Nephron progenitor cell (in vitro differentiated cells): ENCODE measurements around the gene NLGN3.

ENCODE experiments used
- DNase-seq: peaks from one replicate; pipeline ENCODE4 v3.0.0; 2021
- H3K27ac Mint-ChIP-seq: 2 replicates; pipeline ENCODE4 v1.8.0; 2021; ENCODE audit warnings: mild to moderate bottlenecking, moderate library complexity, mixed read lengths
- H3K27me3 Mint-ChIP-seq: 2 replicates; pipeline ENCODE4 v1.8.0; 2021; ENCODE audit warnings: mild to moderate bottlenecking, low read depth, mixed read lengths; ENCODE audit not compliant: poor library complexity
- H3K36me3 Mint-ChIP-seq: 2 replicates; pipeline ENCODE4 v1.8.0; 2021; ENCODE audit warnings: low read depth, mixed read lengths
- H3K4me1 Mint-ChIP-seq: 2 replicates; pipeline ENCODE4 v1.8.0; 2021; ENCODE audit warnings: mixed read lengths
- H3K4me3 Mint-ChIP-seq: 2 replicates; pipeline ENCODE4 v1.8.0; 2021; ENCODE audit warnings: mild to moderate bottlenecking, moderate library complexity, mixed read lengths
- H3K9me3 Mint-ChIP-seq: 2 replicates; pipeline ENCODE4 v1.8.0; 2021; ENCODE audit warnings: mild to moderate bottlenecking, moderate library complexity, mixed read lengths
- TF ChIP-seq, protein P1 (sequence below): fragments of 200-600 bp; sonication (generic); IDR thresholded peaks from 2 replicates; pipeline ENCODE4 v1.5.0; 2021; ENCODE audit warnings: antibody characterized with exemption

Gene NLGN3

DNA sequence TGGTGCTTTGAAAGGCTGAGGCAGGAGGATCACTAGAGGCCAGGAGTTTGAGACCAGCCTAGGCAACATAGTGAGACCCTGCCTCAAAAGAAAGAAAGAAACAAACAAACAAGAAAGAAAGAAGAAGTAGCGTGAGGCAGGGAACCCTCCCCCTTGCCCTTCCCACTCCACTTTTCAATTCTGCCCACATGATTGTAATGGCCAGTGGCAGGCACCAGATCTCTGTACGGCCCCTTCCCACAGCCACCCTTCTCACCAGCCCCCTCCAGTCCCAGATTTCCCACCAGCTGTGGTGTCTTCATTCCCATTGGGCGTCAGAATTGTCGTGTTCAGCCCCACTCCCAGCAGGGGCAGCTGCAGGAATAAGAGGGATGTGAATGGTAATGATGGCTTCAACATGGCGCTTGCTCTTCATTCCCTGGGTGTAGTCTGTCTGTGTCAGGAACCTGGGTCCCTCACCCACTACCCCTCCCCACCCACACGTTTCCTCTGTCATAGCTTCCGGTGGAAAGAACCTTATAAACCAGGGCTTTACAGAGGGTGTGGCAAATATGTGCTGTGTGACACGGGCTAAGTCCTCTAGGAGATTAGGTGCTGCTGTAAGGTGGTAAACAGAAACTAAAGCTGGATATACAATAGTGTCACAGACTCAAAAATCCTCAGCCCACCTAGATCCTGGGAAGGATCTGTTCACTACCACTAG, 33.3 kb upstream of the NLGN3 start, which contains the start of gene IL2RG:
Gene IL2RG, minus strand, starts transcription at position 437 of the 703 bp plus-strand sequence. Its CDS starts 38 bp downstream, at position 399.
- peaks cover 68% of the 10 kb centered on the region for H3K9me3 Mint-ChIP-seq
- H3K36me3 Mint-ChIP-seq: no peaks in the 10 kb centered on the region
- peaks cover 3% of the 10 kb centered on the region for H3K27me3 Mint-ChIP-seq
- TF ChIP-seq, protein P1, sequence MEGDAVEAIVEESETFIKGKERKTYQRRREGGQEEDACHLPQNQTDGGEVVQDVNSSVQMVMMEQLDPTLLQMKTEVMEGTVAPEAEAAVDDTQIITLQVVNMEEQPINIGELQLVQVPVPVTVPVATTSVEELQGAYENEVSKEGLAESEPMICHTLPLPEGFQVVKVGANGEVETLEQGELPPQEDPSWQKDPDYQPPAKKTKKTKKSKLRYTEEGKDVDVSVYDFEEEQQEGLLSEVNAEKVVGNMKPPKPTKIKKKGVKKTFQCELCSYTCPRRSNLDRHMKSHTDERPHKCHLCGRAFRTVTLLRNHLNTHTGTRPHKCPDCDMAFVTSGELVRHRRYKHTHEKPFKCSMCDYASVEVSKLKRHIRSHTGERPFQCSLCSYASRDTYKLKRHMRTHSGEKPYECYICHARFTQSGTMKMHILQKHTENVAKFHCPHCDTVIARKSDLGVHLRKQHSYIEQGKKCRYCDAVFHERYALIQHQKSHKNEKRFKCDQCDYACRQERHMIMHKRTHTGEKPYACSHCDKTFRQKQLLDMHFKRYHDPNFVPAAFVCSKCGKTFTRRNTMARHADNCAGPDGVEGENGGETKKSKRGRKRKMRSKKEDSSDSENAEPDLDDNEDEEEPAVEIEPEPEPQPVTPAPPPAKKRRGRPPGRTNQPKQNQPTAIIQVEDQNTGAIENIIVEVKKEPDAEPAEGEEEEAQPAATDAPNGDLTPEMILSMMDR: no peak
- no peak within 1 kb of the TSS for H3K27ac Mint-ChIP-seq
- no peak within 1 kb of the TSS for H3K4me3 Mint-ChIP-seq
- no peak for DNase-seq
- H3K4me1 Mint-ChIP-seq: peaks cover 59% of the 10 kb centered on the region

DNA sequence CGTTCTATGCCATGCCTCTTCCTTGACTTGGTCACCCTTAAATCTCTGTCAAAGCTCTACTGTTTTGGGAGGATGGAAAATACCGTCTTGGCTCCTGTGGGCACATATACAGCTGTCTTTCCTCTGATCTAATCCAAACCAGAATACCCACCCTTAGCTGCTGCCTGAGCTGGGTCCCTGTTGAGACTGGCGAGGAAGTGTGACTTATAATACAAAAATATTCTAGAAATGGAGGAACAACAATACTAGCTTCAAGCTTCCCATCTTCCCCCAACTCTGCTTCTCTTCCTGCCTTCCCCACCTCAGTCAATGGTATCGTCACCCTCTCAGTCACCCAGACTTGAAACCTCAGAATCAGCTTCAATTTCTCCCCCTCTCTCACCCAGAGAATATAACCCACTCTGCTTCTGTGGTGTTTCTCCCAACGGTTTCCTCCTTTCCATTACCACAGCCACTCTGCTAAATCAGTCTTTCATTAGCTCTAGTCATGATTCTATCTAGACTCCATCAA, 32.7 kb upstream of the NLGN3 start:
- no peak overlapping the region for H3K4me3 Mint-ChIP-seq
- peaks cover 3% of the 10 kb centered on the region for H3K27me3 Mint-ChIP-seq
- peaks cover 52% of the 10 kb centered on the region for H3K4me1 Mint-ChIP-seq
- no peak overlapping the region for H3K27ac Mint-ChIP-seq
- no peak for DNase-seq
- H3K36me3 Mint-ChIP-seq: no peaks in the 10 kb centered on the region
- TF ChIP-seq, protein P1: no peak
- H3K9me3 Mint-ChIP-seq: peaks cover 64% of the 10 kb centered on the region

DNA sequence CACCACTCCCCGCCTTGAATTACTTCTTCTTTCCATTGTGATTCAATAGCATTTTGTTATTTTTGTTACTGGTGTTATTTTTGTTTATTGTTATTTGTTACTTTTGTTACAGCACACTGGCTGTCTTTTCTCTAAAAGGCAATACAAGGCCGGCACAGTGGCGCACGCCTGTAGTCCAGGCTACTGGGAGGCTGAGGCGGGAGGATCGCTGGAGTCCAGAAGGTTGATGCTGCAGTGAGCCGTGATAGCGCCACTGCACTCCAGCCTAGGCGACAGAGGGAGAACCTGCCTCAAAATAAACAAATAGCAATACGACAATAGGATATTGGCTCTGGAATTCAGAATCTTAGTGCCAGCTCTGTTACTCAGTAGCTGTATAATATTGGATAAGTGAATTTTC, 27.3 kb upstream of the NLGN3 start:
- Mint-ChIP-seq H3K4me3 (no peak overlapping the region), H3K9me3 (peaks cover 37% of the 10 kb centered on the region), H3K36me3 (peaks cover 17% of the 10 kb centered on the region), H3K4me1 (peaks cover 13% of the 10 kb centered on the region), H3K27ac (no peak overlapping the region), H3K27me3 (peaks cover 3% of the 10 kb centered on the region)
- TF ChIP-seq, protein P1: no peak
- no peak for DNase-seq

DNA sequence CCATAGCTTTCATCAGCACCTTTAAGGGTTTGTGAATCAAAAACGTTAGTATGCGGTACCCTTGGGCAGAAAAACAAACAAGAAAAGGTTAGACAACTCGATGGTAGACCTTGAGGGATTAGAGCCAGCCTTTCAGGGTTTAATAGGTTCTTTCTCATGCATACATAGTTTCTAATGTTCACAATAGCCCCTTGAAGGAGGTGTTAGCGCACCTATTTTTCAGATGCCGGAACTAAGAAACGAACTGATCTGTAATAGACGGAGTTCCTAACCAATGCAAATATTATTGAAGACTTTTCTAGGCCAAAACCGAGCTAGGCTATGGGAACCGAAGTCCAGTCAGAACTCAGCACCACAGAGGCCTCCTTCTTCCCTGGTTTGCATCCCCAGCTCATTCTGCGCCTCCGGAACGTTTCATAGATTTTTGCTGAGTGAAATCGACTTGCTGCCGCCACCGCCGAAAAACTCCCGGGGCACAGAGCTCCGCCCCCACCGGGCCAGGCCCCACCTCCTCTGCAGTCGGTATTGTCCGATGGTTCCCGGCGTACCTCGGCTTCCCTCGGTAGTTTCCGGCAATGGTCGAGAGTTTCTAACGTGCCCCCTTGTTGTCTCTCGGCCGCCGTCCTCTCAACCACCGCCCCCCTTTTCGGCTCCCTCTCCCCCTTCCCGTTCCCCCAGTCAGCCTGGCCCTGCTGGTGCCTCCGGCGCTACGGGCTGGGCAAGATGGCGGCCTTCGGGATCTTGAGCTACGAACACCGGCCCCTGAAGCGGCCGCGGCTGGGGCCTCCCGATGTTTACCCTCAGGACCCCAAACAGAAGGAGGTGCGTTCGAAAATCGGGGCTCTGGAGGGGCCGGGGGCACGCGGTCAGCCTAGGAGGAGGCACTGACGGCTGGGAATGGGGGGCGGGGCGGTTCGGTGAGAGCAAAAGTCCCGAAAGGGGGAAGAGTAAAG, 26.3 kb upstream of the NLGN3 start, which contains the start of gene MED12:
Gene MED12, plus strand, starts transcription at position 565 of the 953 bp plus-strand sequence. Its CDS starts 159 bp downstream, at position 724.
- TF ChIP-seq, protein P1: no peak
- peaks cover 26% of the 10 kb centered on the region for H3K36me3 Mint-ChIP-seq
- peak within 1 kb of the TSS; percentile 48 for H3K27ac Mint-ChIP-seq
- H3K4me1 Mint-ChIP-seq: peaks cover 10% of the 10 kb centered on the region
- DNase-seq: peak; percentile 86
- peaks cover 3% of the 10 kb centered on the region for H3K27me3 Mint-ChIP-seq
- peaks cover 37% of the 10 kb centered on the region for H3K9me3 Mint-ChIP-seq
- H3K4me3 Mint-ChIP-seq: peak within 1 kb of the TSS; percentile 84

DNA sequence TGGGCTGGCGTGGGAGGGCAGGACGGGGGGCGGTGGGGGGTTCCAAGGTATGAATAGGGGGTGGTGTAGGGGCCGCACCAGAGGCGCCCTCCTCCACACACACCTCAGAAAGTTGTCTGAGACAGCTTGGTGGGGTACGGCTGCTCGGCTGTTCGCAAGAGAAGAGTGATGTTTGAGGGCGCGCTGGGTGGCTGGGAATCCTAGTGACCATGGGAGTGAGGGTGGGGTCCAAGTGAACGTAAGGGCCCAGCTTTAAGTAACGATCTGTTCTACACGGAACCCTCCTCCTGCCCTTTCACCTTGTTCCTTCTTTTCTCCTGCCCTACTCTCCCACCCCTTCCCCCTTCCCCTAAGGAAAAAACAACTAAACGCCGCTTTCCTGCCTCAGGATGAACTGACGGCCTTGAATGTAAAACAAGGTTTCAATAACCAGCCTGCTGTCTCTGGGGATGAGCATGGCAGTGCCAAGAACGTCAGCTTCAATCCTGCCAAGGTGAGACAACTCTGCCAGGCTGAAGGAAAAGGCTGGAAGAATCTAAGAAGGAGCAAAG, 25.6 kb upstream of the NLGN3 start:
- TF ChIP-seq, protein P1: no peak
- Mint-ChIP-seq H3K27me3 (peaks cover 5% of the 10 kb centered on the region), H3K36me3 (peaks cover 31% of the 10 kb centered on the region), H3K9me3 (peaks cover 41% of the 10 kb centered on the region), H3K4me3 (peak overlapping the region; percentile 84), H3K4me1 (peaks cover 6% of the 10 kb centered on the region), H3K27ac (no peak overlapping the region)
- no peak for DNase-seq
